ENCODE measurements around the gene PRKCE.
"Not testable (repeated sequence)": the region's sequence is repeated elsewhere in the genome, so short reads cannot be mapped to it uniquely, and the experiment has no call there.

Gene PRKCE

DNA sequence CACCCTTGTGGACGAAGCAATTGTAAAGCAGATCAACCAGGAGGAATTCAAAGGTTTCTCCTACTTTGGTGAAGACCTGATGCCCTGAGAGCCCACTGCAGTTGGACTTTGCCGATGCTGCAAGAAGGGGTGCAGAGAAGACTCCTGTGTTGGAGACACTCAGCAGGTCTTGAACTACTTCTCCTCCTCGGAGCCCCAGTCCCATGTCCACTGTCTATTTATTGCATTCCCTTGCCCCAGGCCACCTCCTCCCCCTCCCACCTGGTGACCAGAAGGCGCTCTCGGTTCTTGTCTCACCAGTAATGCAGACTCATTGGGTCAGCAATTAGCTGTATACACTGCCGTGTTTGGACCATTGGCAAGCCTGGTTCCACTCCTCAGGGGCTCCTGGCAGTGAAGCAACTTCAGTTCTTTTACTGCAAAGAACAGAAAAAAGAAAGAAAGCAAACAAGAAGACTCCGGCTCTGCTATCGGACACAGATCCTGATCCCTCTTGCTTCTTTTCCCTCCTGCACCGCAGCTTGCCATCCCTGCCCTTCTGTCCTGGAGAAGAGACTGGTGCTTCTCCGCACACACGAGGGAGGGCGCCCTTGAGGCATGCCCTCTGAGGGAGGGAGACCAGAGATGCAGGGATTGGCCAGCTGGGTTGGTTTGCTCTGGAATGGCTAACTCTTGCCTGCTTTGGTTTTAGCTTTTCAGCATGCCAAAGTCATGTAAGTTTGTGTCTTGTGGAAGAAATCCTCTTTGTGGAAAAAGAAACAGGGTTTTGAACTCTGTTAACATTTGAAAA is 533.5 kb downstream of the PRKCE start:
- no peak for DNase-seq

DNA sequence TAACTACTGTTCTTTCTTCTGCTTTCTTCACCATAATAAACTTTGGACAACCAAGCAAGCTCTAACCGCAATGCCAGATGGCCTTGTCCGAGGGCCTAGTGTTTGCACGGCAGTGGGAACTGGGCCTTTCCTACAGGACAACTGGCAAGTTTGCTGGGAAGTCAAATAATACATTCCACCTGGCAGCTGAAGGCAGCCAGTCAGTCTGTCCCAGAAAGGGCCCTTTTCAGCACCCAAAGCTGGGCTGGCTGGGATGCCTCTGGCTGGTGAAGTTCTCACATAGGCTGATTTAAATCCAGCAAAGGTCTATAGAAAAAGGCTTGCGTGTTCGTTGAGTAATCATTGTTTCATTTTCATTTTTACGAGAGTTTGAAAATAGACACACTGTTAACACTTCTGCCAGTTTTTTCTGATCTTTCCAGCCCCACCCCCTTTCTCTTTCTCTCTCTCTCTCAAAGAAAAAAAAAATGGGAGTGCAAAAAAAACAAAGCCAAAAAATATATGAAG is 535.7 kb downstream of the PRKCE start:
- no peak for DNase-seq

GRCh38 chr2:46188041-46188716 is 536.7 kb downstream of the PRKCE start:
- DNase-seq: no peak

- no peak for DNase-seq
These were observed 541.9 kb downstream of the PRKCE start for GRCh38 chr2:46193356-46193755.

DNA sequence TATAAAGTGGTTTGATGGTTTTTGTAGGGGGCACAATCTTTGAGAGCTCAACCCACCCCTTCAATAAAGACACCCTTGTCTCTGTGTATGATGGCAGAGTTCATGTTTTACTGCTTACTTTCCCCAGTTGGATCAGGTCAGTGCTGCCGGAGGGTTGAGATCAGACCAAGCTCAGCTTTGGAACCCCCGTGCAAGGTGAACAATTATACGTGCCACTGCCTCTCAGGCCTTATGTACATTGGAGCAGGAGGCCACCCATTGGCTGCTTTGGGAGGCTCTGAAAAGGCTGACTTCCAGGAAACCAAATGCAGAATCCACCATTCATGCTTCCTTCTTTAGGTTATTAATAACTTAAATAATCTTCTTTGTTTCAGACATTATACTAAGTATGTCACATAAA is 542.4 kb downstream of the PRKCE start:
- no peak for DNase-seq

- no peak for DNase-seq
These were observed 543.4 kb downstream of the PRKCE start for GRCh38 chr2:46194856-46195255.

- DNase-seq: no peak
These were observed 544.3 kb downstream of the PRKCE start for GRCh38 chr2:46195819-46196218.

- DNase-seq: no peak
These were observed 545.5 kb downstream of the PRKCE start for GRCh38 chr2:46196871-46197462.

GRCh38 chr2:46197672-46198071 is 546.2 kb downstream of the PRKCE start:
- no peak for DNase-seq

DNA sequence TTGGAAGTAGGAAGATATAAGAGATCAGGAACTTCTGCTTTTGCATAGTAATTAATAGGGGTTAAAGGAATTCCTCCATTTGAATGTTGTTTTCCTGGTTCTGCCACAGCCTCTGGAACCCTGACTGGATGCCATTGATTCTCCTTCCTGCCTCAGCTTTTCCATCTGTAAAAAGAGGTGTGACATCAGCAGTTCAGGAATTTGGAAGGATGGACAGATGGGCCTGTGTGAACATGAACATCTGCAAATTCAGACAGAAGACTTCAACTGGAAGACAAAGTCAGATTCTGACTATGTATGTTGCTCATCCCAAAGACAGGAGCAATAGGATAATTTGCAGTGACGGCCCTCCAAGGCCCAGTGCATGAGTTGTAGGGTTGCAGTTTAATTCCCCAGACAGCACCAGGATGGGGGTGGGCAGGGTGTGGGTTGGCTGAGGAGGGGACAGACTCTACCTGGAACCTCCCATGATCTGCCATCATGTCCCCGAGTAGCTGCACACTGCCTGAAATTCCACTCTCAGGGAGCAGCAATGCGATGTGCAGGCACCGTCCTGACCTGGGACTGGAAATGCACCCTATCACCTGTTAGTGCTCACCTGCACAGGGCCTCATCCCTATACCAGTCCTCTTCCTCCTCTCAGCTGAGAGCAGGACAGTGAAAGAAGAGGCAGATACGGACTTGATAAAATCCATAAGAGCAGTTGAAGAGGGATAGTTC is 546.8 kb downstream of the PRKCE start:
- no peak for DNase-seq

DNA sequence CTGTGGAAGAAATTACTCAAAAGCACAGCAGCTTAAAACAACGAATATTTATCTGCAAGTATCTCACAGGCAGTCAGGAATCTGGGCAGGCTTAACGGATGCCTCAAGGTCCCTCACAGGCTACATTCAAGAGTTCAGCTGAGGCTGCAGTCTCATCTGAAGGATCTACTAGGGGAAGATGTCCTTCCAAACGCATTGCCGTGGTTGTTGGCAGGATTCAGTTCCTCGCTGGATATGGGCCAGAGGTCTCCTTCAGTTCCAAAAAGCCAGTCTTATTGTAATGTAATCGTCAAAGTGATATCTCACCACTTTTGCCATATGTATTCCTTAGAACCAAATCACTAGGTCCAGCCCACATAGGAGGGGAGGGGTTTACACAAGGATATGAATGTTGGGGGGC is 547.5 kb downstream of the PRKCE start:
- DNase-seq: no peak

DNA sequence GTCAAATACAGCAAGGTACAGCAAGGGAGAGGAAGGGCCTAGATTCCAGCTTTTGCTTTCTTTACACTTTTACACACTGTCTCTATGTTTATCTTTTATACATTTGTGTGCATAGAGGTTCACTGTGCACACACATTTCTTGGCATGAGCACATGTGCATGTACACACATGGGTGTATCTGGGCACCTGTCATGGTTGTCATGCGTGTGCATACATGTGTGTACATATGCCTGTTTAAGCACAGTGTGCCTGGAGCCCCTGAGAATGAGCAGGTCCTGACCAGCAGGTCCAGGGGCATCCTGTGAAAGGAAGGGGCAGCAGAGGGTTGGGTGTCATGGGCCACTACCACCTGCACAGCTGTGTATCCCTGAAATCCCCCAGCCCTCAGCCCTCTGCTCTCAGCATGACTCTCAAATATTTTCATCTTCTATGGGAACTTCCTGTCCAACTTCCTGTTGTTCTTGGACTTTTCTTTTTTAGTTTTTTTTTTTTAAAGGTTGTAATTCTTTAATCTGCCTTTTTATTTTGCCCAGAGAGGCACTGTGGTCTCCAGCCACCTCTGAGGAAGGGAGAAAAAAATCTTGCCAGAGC is 548.7 kb downstream of the PRKCE start:
- no peak for DNase-seq

GRCh38 chr2:46200861-46201605 is 549.6 kb downstream of the PRKCE start:
- no peak for DNase-seq

- DNase-seq: no peak
These were observed 551.0 kb downstream of the PRKCE start for GRCh38 chr2:46202453-46202852.

DNA sequence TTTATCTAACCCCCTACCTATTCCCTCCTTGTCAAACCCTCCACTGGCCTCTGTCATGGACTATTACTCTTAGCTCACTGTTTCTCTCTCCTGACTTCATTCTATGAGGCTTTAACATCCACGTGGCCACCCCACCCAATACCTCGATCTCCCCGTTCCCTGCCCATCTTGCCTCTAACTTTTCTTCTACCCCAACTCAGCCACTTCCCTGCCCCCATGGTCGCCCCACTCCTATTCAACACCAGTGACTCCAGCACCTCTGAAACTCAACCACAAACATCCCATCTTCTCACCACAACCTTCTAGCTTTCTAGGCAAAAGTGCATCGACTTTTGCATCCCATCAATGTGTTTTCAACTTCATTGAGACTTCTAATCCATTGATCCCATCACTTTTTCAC is 551.5 kb downstream of the PRKCE start:
- no peak for DNase-seq

GRCh38 chr2:46203636-46204035 is 552.2 kb downstream of the PRKCE start:
- not testable (repeated sequence) for DNase-seq

DNA sequence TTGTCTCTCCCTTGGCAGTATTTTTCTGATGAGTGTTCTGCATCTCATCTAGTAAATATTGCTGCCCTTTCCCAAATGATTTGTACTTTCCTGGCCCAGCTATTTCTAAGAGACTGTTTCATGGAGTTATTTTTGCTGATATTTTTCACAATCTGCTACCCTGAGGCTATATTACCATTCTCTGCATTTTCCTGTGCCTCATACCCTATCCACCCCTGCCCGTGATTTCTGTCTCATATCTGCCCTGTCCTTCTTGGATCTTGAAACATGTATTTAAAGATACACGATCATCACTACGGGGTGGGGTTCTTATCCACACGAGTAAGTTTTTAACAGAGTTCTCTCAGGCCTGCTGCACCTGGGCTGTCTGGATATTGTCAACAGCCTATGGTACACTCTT is 556.1 kb downstream of the PRKCE start:
- no peak for DNase-seq

GRCh38 chr2:46208766-46209165 is 557.3 kb downstream of the PRKCE start:
- DNase-seq: no peak

GRCh38 chr2:46210063-46210462 is 558.6 kb downstream of the PRKCE start:
- DNase-seq: no peak

DNA sequence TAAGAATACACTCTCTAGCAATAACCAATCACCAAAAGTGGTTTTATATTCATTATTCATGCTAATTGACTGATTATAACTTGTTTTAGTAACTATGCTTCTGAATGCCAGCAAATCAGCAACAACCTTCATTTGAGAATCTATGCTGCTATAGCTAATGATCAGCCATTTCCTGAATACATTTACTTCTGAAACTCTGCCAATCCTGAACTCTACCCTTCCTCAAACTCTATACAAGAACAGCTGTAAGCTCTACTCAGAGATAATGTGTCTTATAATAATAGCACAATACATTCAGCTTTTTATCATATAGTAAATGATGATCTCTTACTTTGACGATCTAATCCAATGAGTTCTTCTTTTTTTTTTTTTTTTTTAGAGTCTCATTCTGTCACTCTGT is 560.0 kb downstream of the PRKCE start:
- DNase-seq: no peak

DNA sequence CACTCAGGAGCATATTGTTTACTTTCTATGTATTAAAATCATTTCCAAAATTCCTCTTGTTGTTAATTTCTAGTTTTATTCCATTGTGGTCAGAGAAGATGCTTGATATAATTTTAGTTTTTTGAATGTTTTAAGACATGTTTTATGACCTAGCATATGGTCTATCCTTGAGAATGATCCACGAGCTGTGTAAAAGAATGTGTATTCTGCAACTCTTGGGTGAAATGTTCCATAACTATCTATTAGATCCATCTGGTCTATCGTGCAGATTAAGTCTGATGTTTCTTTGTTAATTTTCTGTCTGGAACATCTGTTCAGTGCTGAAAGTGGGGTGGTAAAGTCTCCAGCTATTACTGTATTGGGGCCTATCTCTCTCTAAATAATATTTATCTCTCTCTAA is 562.4 kb downstream of the PRKCE start:
- no peak for DNase-seq

- DNase-seq: no peak
These were observed 564.7 kb downstream of the PRKCE start for GRCh38 chr2:46216213-46216612.
